ENCODE measurements around the gene CNTN4.
"Not testable (repeated sequence)": the region's sequence is repeated elsewhere in the genome, so short reads cannot be mapped to it uniquely, and the experiment has no call there.

CNTN4 gene

GRCh38 chr3:2098398-2099027 lies at the start of gene CNTN4:
CNTN4 (plus strand) TSS chr3:2098866.
- DNase-seq: peak; percentile 73

GRCh38 chr3:2061360-2061759 lies 37.3 kb upstream of the CNTN4 start:
- DNase-seq: no peak

- DNase-seq: no peak
These were observed 27.1 kb upstream of the CNTN4 start for GRCh38 chr3:2071531-2071930.

DNA sequence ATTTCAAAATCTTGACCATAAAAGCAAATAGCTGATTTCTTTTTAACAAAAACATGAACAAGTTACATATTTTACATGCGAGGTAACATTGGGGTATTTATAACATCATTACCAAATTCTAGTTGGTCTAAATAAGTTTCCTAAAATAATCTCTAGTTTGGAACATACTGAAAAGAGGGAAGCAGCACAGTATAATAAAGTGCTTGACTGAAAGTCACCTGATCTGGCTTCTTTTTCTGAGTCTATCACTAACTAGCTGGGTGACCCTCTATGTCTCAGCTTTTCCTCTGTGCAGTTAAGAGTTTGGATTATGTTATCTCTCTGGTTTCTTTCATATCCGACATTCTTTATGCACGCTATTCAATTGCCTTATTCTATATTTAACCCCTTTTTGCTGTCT lies 19.8 kb upstream of the CNTN4 start:
- no peak for DNase-seq

DNA sequence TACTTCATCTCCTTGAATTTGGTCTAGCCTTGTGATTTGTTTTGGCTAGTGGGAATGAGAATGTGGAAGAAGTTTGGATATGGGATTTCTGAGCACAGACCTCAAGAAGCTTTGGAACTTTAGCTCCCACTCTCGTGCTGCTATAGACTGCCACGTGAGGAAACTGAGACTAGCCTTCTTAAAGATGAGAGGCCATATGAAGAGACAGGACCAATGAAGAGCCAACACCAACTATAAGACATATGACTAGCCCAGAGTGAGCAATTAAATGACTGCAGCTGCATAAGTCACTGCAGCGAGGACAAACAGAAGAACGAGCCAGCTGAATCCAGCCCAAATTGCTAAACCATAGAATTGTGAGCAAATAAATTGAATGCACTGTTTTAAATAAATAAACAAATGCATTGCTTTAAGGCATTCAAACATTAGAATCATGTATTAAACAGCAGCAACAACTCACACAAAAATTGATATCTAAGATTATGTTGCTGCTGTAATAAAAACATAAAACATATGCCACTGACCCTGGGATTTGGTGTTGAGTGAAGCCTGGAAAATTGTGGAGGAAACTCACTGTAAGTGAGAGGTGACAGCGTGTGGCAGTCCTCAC lies 15.7 kb upstream of the CNTN4 start:
- DNase-seq: no peak

GRCh38 chr3:2083558-2083957 lies 15.1 kb upstream of the CNTN4 start:
- not testable (repeated sequence) for DNase-seq

- no peak for DNase-seq
These were observed 8.4 kb upstream of the CNTN4 start for GRCh38 chr3:2090095-2090911.

- DNase-seq: no peak
These were observed 5.9 kb upstream of the CNTN4 start for GRCh38 chr3:2092758-2093157.

DNA sequence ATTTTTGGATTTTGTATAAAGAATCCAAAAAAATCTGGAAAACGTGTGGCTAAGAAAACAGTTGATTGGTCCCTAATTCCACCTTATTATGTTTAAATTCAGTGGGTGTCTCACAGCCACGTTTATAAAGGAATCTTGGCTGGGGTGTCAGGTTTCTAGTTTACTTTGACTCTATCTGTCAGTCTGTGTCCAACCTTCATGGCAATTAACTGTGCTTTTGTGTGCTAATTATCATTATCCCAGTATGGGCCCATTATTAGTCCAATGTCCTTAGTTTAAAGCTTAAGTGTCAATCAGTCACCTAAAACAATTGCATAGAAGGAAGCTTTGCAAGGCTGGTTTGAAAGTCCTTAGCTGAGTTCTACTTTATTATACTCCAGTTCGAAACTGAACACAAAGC lies 3.7 kb upstream of the CNTN4 start:
- peak; percentile 4 for DNase-seq

- DNase-seq: no peak
These were observed 2.5 kb upstream of the CNTN4 start for GRCh38 chr3:2096216-2096615.

- DNase-seq: no peak
These were observed 950 bp upstream of the CNTN4 start for GRCh38 chr3:2097641-2098191.

DNA sequence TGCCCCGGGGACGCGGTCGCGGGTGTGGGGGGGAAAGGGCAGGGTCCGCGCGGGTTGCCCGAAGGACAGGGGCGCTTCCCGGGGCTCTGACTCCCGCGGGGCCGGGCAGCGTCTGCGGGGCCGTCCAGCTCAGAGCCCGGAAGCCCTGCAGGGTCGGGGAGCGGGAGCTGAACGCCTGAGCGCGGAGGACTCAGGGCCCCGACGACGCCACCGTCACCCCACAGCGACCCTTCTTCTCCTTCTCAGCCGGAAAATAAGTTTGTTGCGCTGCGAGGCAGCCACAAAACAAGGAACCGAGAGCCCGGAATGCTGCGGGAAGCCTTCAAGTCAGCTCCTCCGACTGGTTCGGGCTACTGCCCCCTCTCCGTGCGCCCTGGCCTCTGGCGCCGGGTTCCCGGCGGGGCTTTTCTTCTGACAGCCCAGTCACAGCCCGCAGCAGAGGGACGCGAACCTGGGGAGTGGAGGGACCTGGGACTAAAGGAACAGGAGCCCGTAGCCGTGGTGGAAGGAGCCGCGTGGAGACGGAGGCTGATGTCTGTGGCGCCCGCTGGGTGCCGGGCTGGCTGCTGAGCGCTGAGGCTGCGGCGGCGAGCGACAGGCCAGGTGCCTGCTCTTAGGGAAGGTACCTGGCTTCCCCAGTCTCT lies 484 bp downstream of the CNTN4 start:
- peak; percentile 29 for DNase-seq

DNA sequence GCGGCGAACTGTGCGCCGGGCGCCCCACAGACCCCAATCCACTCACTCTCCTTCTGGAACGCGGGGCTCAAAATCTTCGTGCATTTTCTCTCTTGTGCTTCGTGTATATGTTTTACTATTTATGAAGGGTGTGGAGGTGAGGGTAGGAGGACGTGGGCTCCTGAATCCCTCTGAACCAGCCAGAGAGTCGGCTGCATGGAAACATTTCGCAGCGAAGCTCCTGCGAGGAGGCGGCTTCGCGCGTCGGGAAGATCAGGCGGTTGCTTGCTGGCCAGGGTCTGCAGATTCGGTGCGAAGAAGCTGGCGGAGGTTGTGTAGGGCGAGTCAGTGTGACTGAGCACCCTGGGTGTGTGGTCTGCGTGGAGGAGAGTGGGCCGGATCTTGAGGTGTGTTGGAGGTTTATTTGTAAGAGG lies 1.1 kb downstream of the CNTN4 start:
- no peak for DNase-seq

DNA sequence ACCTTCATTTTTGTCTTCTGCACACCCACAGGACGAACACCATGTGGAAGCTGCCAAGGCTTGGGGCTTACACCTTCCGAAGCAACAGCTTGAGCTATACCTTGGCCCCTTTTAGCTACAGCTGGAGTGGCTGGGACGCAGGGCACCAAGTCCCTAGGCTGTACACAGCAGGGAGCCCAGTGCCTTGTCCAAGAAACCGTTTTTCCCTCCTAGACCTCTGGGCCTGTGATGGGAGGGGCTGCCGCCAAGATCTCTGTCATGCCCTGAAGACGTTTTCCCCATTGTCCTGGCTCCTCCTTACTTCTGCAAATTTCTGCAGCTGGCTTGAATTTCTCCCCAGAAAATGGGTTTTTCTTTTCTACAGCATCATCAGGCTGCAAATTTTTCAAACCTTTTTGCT lies 7.8 kb downstream of the CNTN4 start:
- DNase-seq: no peak

DNA sequence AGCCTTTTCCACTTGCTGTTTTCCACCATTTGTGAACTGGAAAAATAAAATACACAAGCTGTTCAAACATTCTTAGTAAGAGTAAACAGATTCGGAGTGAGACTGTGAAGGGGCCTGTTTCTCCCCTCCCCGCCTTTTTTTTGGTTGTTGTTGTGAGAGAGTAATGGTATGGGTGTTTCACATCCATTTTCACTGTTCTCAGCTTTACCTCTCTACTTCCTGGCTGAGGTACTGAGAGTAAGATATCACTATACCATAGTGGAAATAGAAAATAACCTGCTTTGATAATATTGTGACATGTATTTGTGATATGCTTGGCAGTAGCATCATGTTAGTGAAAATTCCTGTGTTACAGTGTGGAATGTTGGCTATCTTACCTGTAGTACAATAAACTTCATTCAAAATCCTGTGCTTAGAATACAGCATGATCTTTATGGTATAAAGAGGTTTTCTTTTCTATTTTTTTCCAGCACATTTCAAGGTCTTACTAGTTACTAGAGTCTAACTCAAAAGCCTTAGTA lies 12.0 kb downstream of the CNTN4 start:
- DNase-seq: no peak

DNA sequence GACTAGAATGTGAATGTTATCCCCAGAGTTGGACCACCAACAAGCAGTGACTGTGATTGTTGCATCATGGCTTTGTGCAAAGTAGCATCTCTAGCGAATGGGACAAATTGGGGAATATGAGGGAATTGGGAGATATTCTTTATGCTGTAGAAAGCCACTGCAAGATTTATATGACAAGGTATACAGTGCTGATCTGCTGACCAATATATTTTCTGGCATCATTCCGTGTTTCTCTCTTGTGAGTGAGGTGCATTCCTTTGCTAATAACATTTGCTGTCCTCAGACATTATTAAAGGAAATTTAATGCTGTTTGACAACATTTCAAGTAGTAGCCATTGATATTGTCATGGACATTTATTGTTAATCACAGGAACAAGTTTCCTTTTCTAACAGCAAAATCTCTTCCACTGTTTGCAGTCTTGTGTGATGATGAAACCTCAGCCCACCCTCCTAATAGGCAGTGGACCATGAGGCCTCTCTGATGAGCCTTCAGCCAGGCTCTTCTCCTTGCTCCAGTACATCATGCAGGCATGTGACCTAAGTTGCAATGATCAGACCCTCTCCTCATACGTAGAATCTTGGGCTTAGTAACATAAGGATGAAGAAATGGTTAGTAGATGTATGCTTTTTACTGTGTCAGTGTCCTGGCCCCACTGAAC lies 16.1 kb downstream of the CNTN4 start:
- no peak for DNase-seq

DNA sequence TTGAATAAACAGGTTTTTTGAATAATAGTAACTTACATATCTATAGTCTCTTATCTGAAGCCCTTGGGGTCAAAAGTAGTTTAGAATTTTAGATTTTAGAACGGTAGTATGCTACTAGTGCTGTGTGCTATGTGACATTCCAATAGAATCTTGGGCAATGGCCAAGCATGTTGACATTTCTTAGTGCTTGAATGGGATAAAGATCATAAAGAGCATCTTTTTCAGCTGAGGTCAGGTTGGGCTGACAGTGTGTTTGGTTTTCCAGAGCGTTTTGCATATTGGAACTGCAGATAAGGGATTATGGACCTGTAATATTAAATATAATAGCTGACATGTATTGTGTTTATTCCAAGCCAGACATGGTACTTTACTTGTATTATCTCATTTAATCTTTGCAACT lies 32.1 kb downstream of the CNTN4 start:
- DNase-seq: no peak

GRCh38 chr3:2133146-2133545 lies 34.5 kb downstream of the CNTN4 start:
- no peak for DNase-seq

- DNase-seq: no peak
These were observed 39.0 kb downstream of the CNTN4 start for GRCh38 chr3:2137651-2138050.

DNA sequence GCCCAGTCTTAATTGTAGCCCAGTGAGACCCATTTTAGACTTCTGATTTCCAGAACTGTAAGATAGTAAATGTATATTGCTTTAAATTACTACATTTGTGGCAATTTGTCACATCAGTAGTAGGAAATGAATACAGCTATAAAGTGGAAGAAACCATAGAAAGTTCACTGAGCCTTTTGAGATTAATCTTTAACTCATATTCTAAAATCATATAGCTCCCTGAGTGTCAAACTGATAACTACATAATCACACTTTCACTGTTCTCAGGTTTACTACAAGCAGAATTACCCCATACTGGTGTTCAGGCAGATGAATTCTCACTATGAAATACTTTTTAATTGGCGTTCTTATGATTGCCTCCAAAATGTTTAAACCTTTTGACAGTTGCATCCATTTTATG lies 42.8 kb downstream of the CNTN4 start:
- no peak for DNase-seq

- no peak for DNase-seq
These were observed 50.1 kb downstream of the CNTN4 start for GRCh38 chr3:2148561-2149340.

- no peak for DNase-seq
These were observed 54.4 kb downstream of the CNTN4 start for GRCh38 chr3:2153053-2153452.
